ENCODE data around the gene ICAM3. TPM values are rescaled to one million over a fixed set of nuclear protein-coding genes. Genes with fewer than 3 reads are reported as not detected.

Gene ICAM3
- total and polyA plus RNA-seq, 2 experiments from 2014 or later = 5.2 to 16.8 TPM

DNA sequence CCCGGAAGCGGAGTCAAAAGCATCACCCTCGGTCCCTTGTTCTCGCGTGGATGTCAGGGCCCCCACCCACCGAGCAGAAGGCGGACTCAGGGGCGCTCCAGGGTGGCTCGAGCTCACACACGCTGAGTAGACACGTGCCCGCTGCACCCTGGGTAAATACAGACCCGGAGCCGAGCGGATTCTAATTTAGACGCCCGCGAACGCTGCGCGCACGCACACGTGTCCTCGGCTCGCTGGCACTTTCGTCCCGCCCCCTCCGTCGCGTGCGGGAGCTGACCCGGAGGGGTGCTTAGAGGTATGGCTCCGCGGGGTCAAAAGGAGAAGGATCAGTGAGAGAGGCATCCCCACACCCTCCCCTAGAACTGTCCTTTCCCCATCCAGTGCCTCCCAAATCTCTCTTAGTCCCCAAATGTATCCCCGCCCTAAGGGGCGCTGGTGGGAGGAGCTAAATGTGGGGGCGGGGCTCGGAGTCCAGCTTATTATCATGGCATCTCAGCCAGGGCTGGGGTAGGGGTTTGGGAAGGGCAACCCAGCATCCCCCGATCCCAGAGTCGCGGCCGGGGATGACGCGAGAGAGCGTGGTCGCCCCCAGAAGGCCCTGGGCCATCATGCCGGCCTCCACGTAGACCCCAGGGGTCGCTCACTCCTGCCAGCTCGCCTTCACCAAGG, 50.1 kb downstream of the ICAM3 start:
- Histone ChIP-seq H3K27me3 (peaks cover 76% of the 10 kb centered on the region), H3K9me2 (replicated peaks; ENCODE audit: insufficient read depth) (no peaks in the 10 kb centered on the region), H4K20me1 (ENCODE audit: insufficient read depth, poor library complexity, severe bottlenecking) (no peaks in the 10 kb centered on the region), H3K4me1 (ENCODE audit: insufficient read depth) (peaks cover 39% of the 10 kb centered on the region), H3K36me3 (replicated peaks; ENCODE audit: insufficient read depth, low read depth) (no peaks in the 10 kb centered on the region), H2AFZ (peak overlapping the region; percentile 83), H3K4me3 (peak overlapping the region; percentile 52), H3K79me2 (no peaks in the 10 kb centered on the region), H3K9me3 (ENCODE audit: low read depth) (no peaks in the 10 kb centered on the region), H3K4me2 (peak overlapping the region; percentile 80), H3K27ac (no peak overlapping the region)
- TF ChIP-seq EZH2 (IDR thresholded peaks at IDR 0.05; ENCODE audit: borderline replicate concordance) (no peak), EZH2phosphoT487 (IDR thresholded peaks at IDR 0.05; ENCODE audit: low read depth, severe bottlenecking, unreplicated experiment) (peak; percentile 54)
- WGBS (ENCODE audit: low lambda C conversion rate, missing lambda C conversion rate) = 2% methylated on average over 44 of the region's 50 CpGs
- peak; percentile 68 for DNase-seq (ENCODE audit: low spot score)

DNA sequence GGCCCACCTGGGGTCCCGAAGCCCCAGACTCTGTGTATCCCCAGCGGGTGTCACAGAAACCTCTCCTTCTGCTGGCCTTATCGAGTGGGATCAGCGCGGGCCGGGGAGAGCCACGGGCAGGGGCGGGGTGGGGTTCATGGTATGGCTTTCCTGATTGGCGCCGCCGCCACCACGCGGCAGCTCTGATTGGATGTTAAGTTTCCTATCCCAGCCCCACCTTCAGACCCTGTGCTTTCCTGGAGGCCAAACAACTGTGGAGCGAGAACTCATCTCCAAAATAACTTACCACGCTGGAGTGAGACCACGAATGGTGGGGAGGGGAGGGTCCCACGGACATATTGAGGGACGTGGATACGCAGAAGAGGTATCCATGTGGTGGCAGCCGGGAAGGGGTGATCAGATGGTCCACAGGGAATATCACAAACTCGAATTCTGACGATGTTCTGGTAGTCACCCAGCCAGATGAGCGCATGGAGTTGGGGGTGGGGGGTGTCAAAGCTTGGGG, 50.7 kb downstream of the ICAM3 start:
- H3K4me2 ChIP-seq = peak overlapping the region; percentile 80
- 8% methylated on average over 20 of the region's 23 CpGs for WGBS (ENCODE audit: low lambda C conversion rate, missing lambda C conversion rate)
- H3K27ac ChIP-seq = no peak overlapping the region
- no peaks in the 10 kb centered on the region for H3K9me3 ChIP-seq (ENCODE audit: low read depth)
- H3K79me2 ChIP-seq = no peaks in the 10 kb centered on the region
- no peaks in the 10 kb centered on the region for H3K36me3 ChIP-seq (replicated peaks; ENCODE audit: insufficient read depth, low read depth)
- TF ChIP-seq EZH2 (IDR thresholded peaks at IDR 0.05; ENCODE audit: borderline replicate concordance) = no peak
- TF ChIP-seq, protein P1, sequence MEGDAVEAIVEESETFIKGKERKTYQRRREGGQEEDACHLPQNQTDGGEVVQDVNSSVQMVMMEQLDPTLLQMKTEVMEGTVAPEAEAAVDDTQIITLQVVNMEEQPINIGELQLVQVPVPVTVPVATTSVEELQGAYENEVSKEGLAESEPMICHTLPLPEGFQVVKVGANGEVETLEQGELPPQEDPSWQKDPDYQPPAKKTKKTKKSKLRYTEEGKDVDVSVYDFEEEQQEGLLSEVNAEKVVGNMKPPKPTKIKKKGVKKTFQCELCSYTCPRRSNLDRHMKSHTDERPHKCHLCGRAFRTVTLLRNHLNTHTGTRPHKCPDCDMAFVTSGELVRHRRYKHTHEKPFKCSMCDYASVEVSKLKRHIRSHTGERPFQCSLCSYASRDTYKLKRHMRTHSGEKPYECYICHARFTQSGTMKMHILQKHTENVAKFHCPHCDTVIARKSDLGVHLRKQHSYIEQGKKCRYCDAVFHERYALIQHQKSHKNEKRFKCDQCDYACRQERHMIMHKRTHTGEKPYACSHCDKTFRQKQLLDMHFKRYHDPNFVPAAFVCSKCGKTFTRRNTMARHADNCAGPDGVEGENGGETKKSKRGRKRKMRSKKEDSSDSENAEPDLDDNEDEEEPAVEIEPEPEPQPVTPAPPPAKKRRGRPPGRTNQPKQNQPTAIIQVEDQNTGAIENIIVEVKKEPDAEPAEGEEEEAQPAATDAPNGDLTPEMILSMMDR (IDR thresholded peaks at IDR 0.05; ENCODE audit: poor library complexity) = no peak
- no peak for TF ChIP-seq EZH2phosphoT487 (IDR thresholded peaks at IDR 0.05; ENCODE audit: low read depth, severe bottlenecking, unreplicated experiment)
- DNase-seq (ENCODE audit: low spot score) = no peak
- no peaks in the 10 kb centered on the region for H4K20me1 ChIP-seq (ENCODE audit: insufficient read depth, poor library complexity, severe bottlenecking)
- H3K4me1 ChIP-seq (ENCODE audit: insufficient read depth) = peaks cover 39% of the 10 kb centered on the region
- no peak overlapping the region for H3K4me3 ChIP-seq
- no peaks in the 10 kb centered on the region for H3K9me2 ChIP-seq (replicated peaks; ENCODE audit: insufficient read depth)
- H3K27me3 ChIP-seq = peaks cover 70% of the 10 kb centered on the region
- H2AFZ ChIP-seq = peak overlapping the region; percentile 83

DNA sequence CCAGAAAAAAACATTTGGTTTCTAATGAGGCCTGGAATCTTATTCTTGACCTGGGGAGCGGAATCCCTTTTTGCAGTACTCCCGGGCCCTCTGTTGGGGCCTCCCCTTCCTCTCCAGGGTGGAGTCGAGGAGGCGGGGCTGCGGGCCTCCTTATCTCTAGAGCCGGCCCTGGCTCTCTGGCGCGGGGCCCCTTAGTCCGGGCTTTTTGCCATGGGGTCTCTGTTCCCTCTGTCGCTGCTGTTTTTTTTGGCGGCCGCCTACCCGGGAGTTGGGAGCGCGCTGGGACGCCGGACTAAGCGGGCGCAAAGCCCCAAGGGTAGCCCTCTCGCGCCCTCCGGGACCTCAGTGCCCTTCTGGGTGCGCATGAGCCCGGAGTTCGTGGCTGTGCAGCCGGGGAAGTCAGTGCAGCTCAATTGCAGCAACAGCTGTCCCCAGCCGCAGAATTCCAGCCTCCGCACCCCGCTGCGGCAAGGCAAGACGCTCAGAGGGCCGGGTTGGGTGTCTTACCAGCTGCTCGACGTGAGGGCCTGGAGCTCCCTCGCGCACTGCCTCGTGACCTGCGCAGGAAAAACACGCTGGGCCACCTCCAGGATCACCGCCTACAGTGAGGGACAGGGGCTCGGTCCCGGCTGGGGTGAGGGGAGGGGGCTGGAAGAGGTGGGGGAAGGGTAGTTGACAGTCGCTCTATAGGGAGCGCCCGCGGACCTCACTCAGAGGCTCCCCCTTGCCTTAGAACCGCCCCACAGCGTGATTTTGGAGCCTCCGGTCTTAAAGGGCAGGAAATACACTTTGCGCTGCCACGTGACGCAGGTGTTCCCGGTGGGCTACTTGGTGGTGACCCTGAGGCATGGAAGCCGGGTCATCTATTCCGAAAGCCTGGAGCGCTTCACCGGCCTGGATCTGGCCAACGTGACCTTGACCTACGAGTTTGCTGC, 52.4 kb downstream of the ICAM3 start, which contains the start of gene ICAM4:
TSS of gene ICAM4 (plus strand) at position 153 of the 935 bp plus-strand sequence. CDS start at position 211, 58 bp downstream.
- WGBS (ENCODE audit: low lambda C conversion rate, missing lambda C conversion rate) = 8% methylated on average over 49 of the region's 59 CpGs
- no peaks in the 10 kb centered on the region for H3K36me3 ChIP-seq (replicated peaks; ENCODE audit: insufficient read depth, low read depth)
- H4K20me1 ChIP-seq (ENCODE audit: insufficient read depth, poor library complexity, severe bottlenecking) = no peaks in the 10 kb centered on the region
- H3K9me2 ChIP-seq (replicated peaks; ENCODE audit: insufficient read depth) = no peaks in the 10 kb centered on the region
- no peaks in the 10 kb centered on the region for H3K9me3 ChIP-seq (ENCODE audit: low read depth)
- H3K4me1 ChIP-seq (ENCODE audit: insufficient read depth) = peaks cover 38% of the 10 kb centered on the region
- H2AFZ ChIP-seq = peak within 1 kb of the TSS; percentile 49
- TF ChIP-seq EZH2phosphoT487 (IDR thresholded peaks at IDR 0.05; ENCODE audit: low read depth, severe bottlenecking, unreplicated experiment) = no peak
- TF ChIP-seq EZH2 (IDR thresholded peaks at IDR 0.05; ENCODE audit: borderline replicate concordance) = peak; percentile 56
- H3K4me3 ChIP-seq = no peak within 1 kb of the TSS
- peak within 1 kb of the TSS; percentile 79 for H3K4me2 ChIP-seq
- H3K27me3 ChIP-seq = peaks cover 53% of the 10 kb centered on the region
- no peaks in the 10 kb centered on the region for H3K79me2 ChIP-seq
- H3K27ac ChIP-seq = peak within 1 kb of the TSS; percentile 68
- peak; percentile 67 for DNase-seq (ENCODE audit: low spot score)

DNA sequence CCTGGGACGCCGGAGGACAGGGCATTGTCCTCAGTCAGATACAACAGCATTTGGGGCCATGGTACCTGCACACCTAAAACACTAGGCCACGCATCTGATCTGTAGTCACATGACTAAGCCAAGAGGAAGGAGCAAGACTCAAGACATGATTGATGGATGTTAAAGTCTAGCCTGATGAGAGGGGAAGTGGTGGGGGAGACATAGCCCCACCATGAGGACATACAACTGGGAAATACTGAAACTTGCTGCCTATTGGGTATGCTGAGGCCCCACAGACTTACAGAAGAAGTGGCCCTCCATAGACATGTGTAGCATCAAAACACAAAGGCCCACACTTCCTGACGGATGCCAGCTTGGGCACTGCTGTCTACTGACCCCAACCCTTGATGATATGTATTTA, 54.0 kb downstream of the ICAM3 start:
- Histone ChIP-seq H3K9me3 (ENCODE audit: low read depth) (no peaks in the 10 kb centered on the region), H2AFZ (no peak overlapping the region), H3K4me2 (no peak overlapping the region), H3K4me1 (ENCODE audit: insufficient read depth) (peaks cover 25% of the 10 kb centered on the region), H3K79me2 (no peaks in the 10 kb centered on the region), H3K4me3 (no peak overlapping the region), H4K20me1 (ENCODE audit: insufficient read depth, poor library complexity, severe bottlenecking) (no peaks in the 10 kb centered on the region), H3K36me3 (replicated peaks; ENCODE audit: insufficient read depth, low read depth) (no peaks in the 10 kb centered on the region), H3K9me2 (replicated peaks; ENCODE audit: insufficient read depth) (no peaks in the 10 kb centered on the region), H3K27ac (no peak overlapping the region), H3K27me3 (peaks cover 36% of the 10 kb centered on the region)
- DNase-seq (ENCODE audit: low spot score) = no peak
- TF ChIP-seq, protein P1 (IDR thresholded peaks at IDR 0.05; ENCODE audit: poor library complexity) = no peak
- TF ChIP-seq EZH2 (IDR thresholded peaks at IDR 0.05; ENCODE audit: borderline replicate concordance) (no peak), EZH2phosphoT487 (IDR thresholded peaks at IDR 0.05; ENCODE audit: low read depth, severe bottlenecking, unreplicated experiment) (no peak)
- 93% methylated on average over 4 of the region's 4 CpGs for WGBS (ENCODE audit: low lambda C conversion rate, missing lambda C conversion rate)

Data from hepatocyte (in vitro differentiated cells).